ENCODE measurements around the gene ARHGAP19. TPM values are rescaled to one million over a fixed set of nuclear protein-coding genes. Genes with fewer than 3 reads are reported as not detected.
A peak's percentile ranks its signal among the peaks of the same experiment; 100 is the strongest.

Gene ARHGAP19
- total RNA-seq, 2 donors from 2014 or later, result 26.8 to 47.6 TPM

DNA sequence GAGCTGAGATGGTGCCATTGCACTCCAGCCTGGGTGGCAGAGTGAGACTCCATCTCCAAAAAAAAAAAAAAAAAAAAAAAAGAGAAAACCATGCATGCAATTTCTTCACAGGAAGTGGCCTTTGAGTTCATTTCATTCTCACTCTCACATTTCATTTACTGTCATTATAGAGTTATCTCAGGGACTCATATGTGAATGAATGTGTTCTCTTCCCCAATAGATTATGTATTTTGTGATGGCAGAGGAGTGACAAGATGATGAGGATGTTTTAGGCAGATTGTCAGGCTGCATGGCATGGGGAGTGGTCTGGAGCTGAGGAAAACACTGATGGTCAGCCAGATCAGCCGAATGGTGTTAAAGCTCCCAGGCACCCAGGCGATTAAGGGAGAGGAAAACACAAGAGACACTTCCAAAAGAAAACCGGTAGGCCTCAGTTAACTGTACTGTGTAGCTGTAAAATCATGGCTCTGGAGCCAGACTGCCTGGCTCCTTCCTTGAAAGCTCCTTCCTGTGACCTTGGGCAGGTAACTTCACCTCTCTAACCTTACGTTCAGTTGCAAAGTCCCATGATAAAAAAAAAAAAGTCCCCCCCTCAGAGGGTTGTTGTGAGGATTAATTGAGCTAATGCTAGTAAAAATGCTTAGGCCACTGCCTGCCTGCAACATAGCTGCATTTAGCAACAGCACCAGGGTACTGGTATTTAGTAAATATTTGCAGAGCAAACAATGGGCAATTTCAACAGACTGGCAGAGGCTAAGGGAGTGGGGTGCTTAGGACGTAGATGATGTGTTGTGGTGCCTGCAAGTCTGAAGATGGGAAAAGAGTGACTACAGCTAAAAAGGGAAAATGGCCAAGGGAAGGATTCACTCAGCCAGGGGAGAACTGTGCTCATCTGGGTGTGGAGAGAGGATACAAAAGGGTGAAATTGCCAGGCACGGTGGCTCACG, 35.2 kb upstream of the ARHGAP19 start:
- H3K27ac ChIP-seq (ENCODE audit: low read depth, low read length), result no peak overlapping the region
- H3K27ac Mint-ChIP-seq, result peak overlapping the region; percentile 84
- peaks cover 9% of the 10 kb centered on the region for H3K4me1 ChIP-seq (ENCODE audit: control insufficient read depth, insufficient read depth, low read length)
- H3K4me3 ChIP-seq (ENCODE audit: low read length), result no peak overlapping the region
- no peaks in the 10 kb centered on the region for H3K9me3 Mint-ChIP-seq
- H3K27me3 Mint-ChIP-seq (ENCODE audit: insufficient read depth), result peaks cover 1% of the 10 kb centered on the region
- H3K4me1 Mint-ChIP-seq, result peaks cover 54% of the 10 kb centered on the region
- 75 to 76% methylated on average over 5 to 6 of the region's 7 CpGs for WGBS, 2 experiments (ENCODE audit: insufficient coverage in 1 of 2, insufficient read length in 1 of 2)
- peak overlapping the region; percentile 2 for H3K4me3 Mint-ChIP-seq
- H3K36me3 ChIP-seq (ENCODE audit: control insufficient read depth, insufficient read depth, low read length), result peaks cover 3% of the 10 kb centered on the region
- TF ChIP-seq, protein P1, sequence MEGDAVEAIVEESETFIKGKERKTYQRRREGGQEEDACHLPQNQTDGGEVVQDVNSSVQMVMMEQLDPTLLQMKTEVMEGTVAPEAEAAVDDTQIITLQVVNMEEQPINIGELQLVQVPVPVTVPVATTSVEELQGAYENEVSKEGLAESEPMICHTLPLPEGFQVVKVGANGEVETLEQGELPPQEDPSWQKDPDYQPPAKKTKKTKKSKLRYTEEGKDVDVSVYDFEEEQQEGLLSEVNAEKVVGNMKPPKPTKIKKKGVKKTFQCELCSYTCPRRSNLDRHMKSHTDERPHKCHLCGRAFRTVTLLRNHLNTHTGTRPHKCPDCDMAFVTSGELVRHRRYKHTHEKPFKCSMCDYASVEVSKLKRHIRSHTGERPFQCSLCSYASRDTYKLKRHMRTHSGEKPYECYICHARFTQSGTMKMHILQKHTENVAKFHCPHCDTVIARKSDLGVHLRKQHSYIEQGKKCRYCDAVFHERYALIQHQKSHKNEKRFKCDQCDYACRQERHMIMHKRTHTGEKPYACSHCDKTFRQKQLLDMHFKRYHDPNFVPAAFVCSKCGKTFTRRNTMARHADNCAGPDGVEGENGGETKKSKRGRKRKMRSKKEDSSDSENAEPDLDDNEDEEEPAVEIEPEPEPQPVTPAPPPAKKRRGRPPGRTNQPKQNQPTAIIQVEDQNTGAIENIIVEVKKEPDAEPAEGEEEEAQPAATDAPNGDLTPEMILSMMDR (conservative IDR thresholded peaks at IDR 0.05), result no peak
- peak; percentile 51 for DNase-seq
- H3K9ac ChIP-seq (ENCODE audit: extremely low read depth, low read length, poor library complexity, severe bottlenecking), result no peak overlapping the region
- H3K9me3 ChIP-seq (ENCODE audit: control insufficient read depth, low read length), result no peaks in the 10 kb centered on the region
- H3K27me3 ChIP-seq (ENCODE audit: control insufficient read depth, insufficient read depth, low read length, poor library complexity, severe bottlenecking), result no peaks in the 10 kb centered on the region
- H3K36me3 Mint-ChIP-seq (ENCODE audit: low read depth), result peaks cover 16% of the 10 kb centered on the region

DNA sequence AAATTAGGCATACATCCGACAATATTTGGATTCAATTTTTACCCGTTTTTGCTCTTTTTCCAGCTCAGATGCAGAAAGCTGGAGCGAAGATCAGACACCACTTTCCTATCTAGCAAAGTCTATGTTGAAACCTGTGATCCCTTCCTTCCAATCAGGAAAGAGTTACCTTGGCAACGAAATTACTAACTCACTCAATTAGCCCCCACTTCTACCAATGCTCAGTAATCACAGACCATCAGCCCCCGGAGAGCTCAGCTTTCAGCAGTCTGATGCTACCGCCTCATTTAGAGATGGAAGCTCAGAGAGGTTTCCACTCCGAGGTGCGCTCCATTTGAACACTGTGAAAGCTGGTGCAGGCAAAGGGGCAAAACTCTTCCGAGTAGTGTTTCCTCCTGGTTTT, 33.3 kb upstream of the ARHGAP19 start:
- Histone ChIP-seq H3K4me3 (ENCODE audit: low read length) (no peak overlapping the region), H3K9me3 (ENCODE audit: control insufficient read depth, low read length) (no peaks in the 10 kb centered on the region), H3K4me1 (ENCODE audit: control insufficient read depth, insufficient read depth, low read length) (peaks cover 12% of the 10 kb centered on the region), H3K9ac (ENCODE audit: extremely low read depth, low read length, poor library complexity, severe bottlenecking) (no peak overlapping the region), H3K27ac (ENCODE audit: low read depth, low read length) (no peak overlapping the region), H3K36me3 (ENCODE audit: control insufficient read depth, insufficient read depth, low read length) (no peaks in the 10 kb centered on the region), H3K27me3 (ENCODE audit: control insufficient read depth, insufficient read depth, low read length, poor library complexity, severe bottlenecking) (peaks cover 2% of the 10 kb centered on the region)
- Mint-ChIP-seq H3K9me3 (no peaks in the 10 kb centered on the region), H3K36me3 (ENCODE audit: low read depth) (peaks cover 10% of the 10 kb centered on the region), H3K27ac (no peak overlapping the region), H3K4me1 (peaks cover 54% of the 10 kb centered on the region), H3K4me3 (no peak overlapping the region), H3K27me3 (ENCODE audit: insufficient read depth) (peaks cover 15% of the 10 kb centered on the region)
- 87 to 88% methylated on average over 7 to 9 of the region's 9 CpGs for WGBS, 2 experiments (ENCODE audit: insufficient coverage in 1 of 2, insufficient read length in 1 of 2)
- TF ChIP-seq, protein P1 (conservative IDR thresholded peaks at IDR 0.05), result no peak
- DNase-seq, result peak; percentile 60

DNA sequence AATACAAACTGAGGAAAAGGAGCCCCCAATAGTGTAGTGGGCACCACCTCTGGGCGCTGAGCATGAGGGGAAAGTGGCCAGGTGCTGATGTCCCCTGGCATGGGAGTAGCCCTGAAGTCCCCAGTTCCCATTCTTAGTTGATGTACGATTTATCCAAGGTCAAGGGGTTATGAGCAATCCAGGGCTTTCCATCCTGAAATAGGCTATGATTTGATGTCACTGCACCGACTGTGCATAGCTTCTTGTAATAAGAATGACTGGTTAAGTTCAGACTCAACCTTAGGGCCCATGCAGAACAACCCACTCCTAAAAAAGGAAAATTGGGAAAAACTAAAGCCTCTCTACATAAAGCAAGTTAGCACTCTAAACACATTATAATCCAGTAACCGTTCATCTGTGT, 31.1 kb upstream of the ARHGAP19 start:
- H3K4me3 ChIP-seq (ENCODE audit: low read length), result no peak overlapping the region
- peaks cover 9% of the 10 kb centered on the region for H3K27me3 ChIP-seq (ENCODE audit: control insufficient read depth, insufficient read depth, low read length, poor library complexity, severe bottlenecking)
- H3K4me3 Mint-ChIP-seq, result no peak overlapping the region
- no peak overlapping the region for H3K27ac ChIP-seq (ENCODE audit: low read depth, low read length)
- TF ChIP-seq, protein P1 (conservative IDR thresholded peaks at IDR 0.05), result no peak
- H3K9ac ChIP-seq (ENCODE audit: extremely low read depth, low read length, poor library complexity, severe bottlenecking), result no peak overlapping the region
- H3K9me3 ChIP-seq (ENCODE audit: control insufficient read depth, low read length), result no peaks in the 10 kb centered on the region
- 92 to 96% methylated on average over 3 of the region's 4 CpGs for WGBS, 2 experiments (ENCODE audit: insufficient coverage in 1 of 2, insufficient read length in 1 of 2)
- H3K36me3 ChIP-seq (ENCODE audit: control insufficient read depth, insufficient read depth, low read length), result no peaks in the 10 kb centered on the region
- H3K4me1 ChIP-seq (ENCODE audit: control insufficient read depth, insufficient read depth, low read length), result peaks cover 10% of the 10 kb centered on the region
- H3K27me3 Mint-ChIP-seq (ENCODE audit: insufficient read depth), result peaks cover 23% of the 10 kb centered on the region
- H3K27ac Mint-ChIP-seq, result no peak overlapping the region
- DNase-seq, result no peak
- H3K9me3 Mint-ChIP-seq, result no peaks in the 10 kb centered on the region
- no peaks in the 10 kb centered on the region for H3K36me3 Mint-ChIP-seq (ENCODE audit: low read depth)
- H3K4me1 Mint-ChIP-seq, result peaks cover 48% of the 10 kb centered on the region

Data from endodermal cell (in vitro differentiated cells).